Measurements from ENCODE around the gene SPAG8. TPM values are rescaled to one million over a fixed set of nuclear protein-coding genes. Genes with fewer than 3 reads are reported as not detected.

Gene SPAG8
- total RNA-seq, 2 experiments from 2014 or later: 1.1 to 3.6 TPM

Small RNA genes within 50 kb of the gene (small RNA-seq; reads per million reads assigned to genes)
- 0.31 reads per million for gene HINT2

Other genes starting within 250 kb of the SPAG8 start
- 15.0 and 18.3 TPM in 2 replicates for gene TESK1, start 207.0 kb downstream of the SPAG8 start, total RNA-seq (2014; rRNA removed; shearing (Covaris generic))
- gene TESK1, start 207.0 kb downstream of the SPAG8 start, total RNA-seq (2022): 36.9 and 42.2 TPM in 2 replicates
- 91.4 and 107 TPM in 2 replicates for gene CD72, start 193.8 kb downstream of the SPAG8 start, total RNA-seq (2014; rRNA removed; shearing (Covaris generic))
- gene CD72, start 193.8 kb downstream of the SPAG8 start, total RNA-seq (2022): 63.0 and 67.6 TPM in 2 replicates
- gene SIT1, start 161.3 kb downstream of the SPAG8 start, total RNA-seq (2014; rRNA removed; shearing (Covaris generic)): 176 and 210 TPM in 2 replicates
- 93.0 and 121 TPM in 2 replicates for gene SIT1, start 161.3 kb downstream of the SPAG8 start, total RNA-seq (2022)
- gene RMRP, start 154.2 kb downstream of the SPAG8 start, total RNA-seq (2014; rRNA removed; shearing (Covaris generic)): 21,739 and 26,575 TPM in 2 replicates
- gene RMRP, start 154.2 kb downstream of the SPAG8 start, total RNA-seq (2022): 4,033 and 12,624 TPM in 2 replicates
- gene CCDC107, start 154.0 kb downstream of the SPAG8 start, total RNA-seq (2014; rRNA removed; shearing (Covaris generic)): 16.5 and 20.3 TPM in 2 replicates
- gene CCDC107, start 154.0 kb downstream of the SPAG8 start, total RNA-seq (2022): 10.0 and 11.4 TPM in 2 replicates
- gene ARHGEF39, start 147.1 kb downstream of the SPAG8 start, total RNA-seq (2014; rRNA removed; shearing (Covaris generic)): 22.7 and 30.8 TPM in 2 replicates
- gene ARHGEF39, start 147.1 kb downstream of the SPAG8 start, total RNA-seq (2022): 48.1 and 53.6 TPM in 2 replicates
- gene CA9, start 138.3 kb downstream of the SPAG8 start, total RNA-seq (2014; rRNA removed; shearing (Covaris generic)): 0.10 and 0.16 TPM in 2 replicates
- not detected in 2 replicates for gene CA9, start 138.3 kb downstream of the SPAG8 start, total RNA-seq (2022)
- gene TPM2, start 122.3 kb downstream of the SPAG8 start, total RNA-seq (2014; rRNA removed; shearing (Covaris generic)): 0.44 TPM in 1 of 2 replicates, not detected in the other
- 2.5 and 3.8 TPM in 2 replicates for gene TPM2, start 122.3 kb downstream of the SPAG8 start, total RNA-seq (2022)
- gene TLN1, start 80.1 kb downstream of the SPAG8 start, total RNA-seq (2014; rRNA removed; shearing (Covaris generic)): 87.5 and 98.8 TPM in 2 replicates
- gene TLN1, start 80.1 kb downstream of the SPAG8 start, total RNA-seq (2022): 169 and 177 TPM in 2 replicates
- 16.8 and 18.2 TPM in 2 replicates for gene CREB3, start 79.6 kb downstream of the SPAG8 start, total RNA-seq (2014; rRNA removed; shearing (Covaris generic))
- gene CREB3, start 79.6 kb downstream of the SPAG8 start, total RNA-seq (2022): 21.9 and 23.0 TPM in 2 replicates
- 66.0 and 75.4 TPM in 2 replicates for gene GBA2, start 63.0 kb downstream of the SPAG8 start, total RNA-seq (2014; rRNA removed; shearing (Covaris generic))
- gene GBA2, start 63.0 kb downstream of the SPAG8 start, total RNA-seq (2022): 68.2 and 70.4 TPM in 2 replicates
- 12.3 and 13.5 TPM in 2 replicates for gene RGP1, start 63.0 kb downstream of the SPAG8 start, total RNA-seq (2014; rRNA removed; shearing (Covaris generic))
- 27.1 and 31.3 TPM in 2 replicates for gene RGP1, start 63.0 kb downstream of the SPAG8 start, total RNA-seq (2022)
- 0.67 and 2.3 TPM in 2 replicates for gene MSMP, start 58.0 kb downstream of the SPAG8 start, total RNA-seq (2014; rRNA removed; shearing (Covaris generic))
- gene MSMP, start 58.0 kb downstream of the SPAG8 start, total RNA-seq (2022): 4.1 and 4.4 TPM in 2 replicates
- gene NPR2, start 20.7 kb downstream of the SPAG8 start, total RNA-seq (2014; rRNA removed; shearing (Covaris generic)): 3.0 and 9.8 TPM in 2 replicates
- 3.5 and 4.7 TPM in 2 replicates for gene NPR2, start 20.7 kb downstream of the SPAG8 start, total RNA-seq (2022)
- gene HINT2, start 2.8 kb upstream of the SPAG8 start, total RNA-seq (2014; rRNA removed; shearing (Covaris generic)): 74.3 and 82.5 TPM in 2 replicates
- gene HINT2, start 2.8 kb upstream of the SPAG8 start, total RNA-seq (2022): 83.1 and 84.5 TPM in 2 replicates
- not detected in 2 replicates for gene FAM221B, start 16.5 kb upstream of the SPAG8 start, total RNA-seq (2014; rRNA removed; shearing (Covaris generic))
- not detected in 2 replicates for gene FAM221B, start 16.5 kb upstream of the SPAG8 start, total RNA-seq (2022)
- gene TMEM8B, start 17.0 kb upstream of the SPAG8 start, total RNA-seq (2014; rRNA removed; shearing (Covaris generic)): 3.1 and 3.2 TPM in 2 replicates
- 15.7 and 19.1 TPM in 2 replicates for gene TMEM8B, start 17.0 kb upstream of the SPAG8 start, total RNA-seq (2022)
- not detected in 2 replicates for gene OR13J1, start 58.1 kb upstream of the SPAG8 start, total RNA-seq (2014; rRNA removed; shearing (Covaris generic))
- gene OR13J1, start 58.1 kb upstream of the SPAG8 start, total RNA-seq (2022): not detected in 2 replicates
- gene HRCT1, start 93.9 kb upstream of the SPAG8 start, total RNA-seq (2014; rRNA removed; shearing (Covaris generic)): not detected in 2 replicates
- gene HRCT1, start 93.9 kb upstream of the SPAG8 start, total RNA-seq (2022): not detected in 2 replicates
- gene SPAAR, start 97.2 kb upstream of the SPAG8 start, total RNA-seq (2014; rRNA removed; shearing (Covaris generic)): not detected in 2 replicates
- not detected in 2 replicates for gene SPAAR, start 97.2 kb upstream of the SPAG8 start, total RNA-seq (2022)
- gene OR2S2, start 145.9 kb upstream of the SPAG8 start, total RNA-seq (2014; rRNA removed; shearing (Covaris generic)): not detected in 2 replicates
- gene OR2S2, start 145.9 kb upstream of the SPAG8 start, total RNA-seq (2022): not detected in 2 replicates
- gene RECK, start 224.7 kb upstream of the SPAG8 start, total RNA-seq (2014; rRNA removed; shearing (Covaris generic)): 3.0 and 6.0 TPM in 2 replicates
- gene RECK, start 224.7 kb upstream of the SPAG8 start, total RNA-seq (2022): 6.5 and 8.1 TPM in 2 replicates